Stimulated activated CD8-positive, alpha-beta memory T cell treated with anti-CD3 and anti-CD28 coated beads, Interleukin-2, amount 100 ng/mL, for 1 hour (primary cell): ENCODE data around the gene ATP6V1B1.

ENCODE experiments used
- DNase-seq, 2 donors: peaks; one replicate each; pipeline ENCODE4 v3.0.0-alpha.2; 2020; ENCODE audit warnings: low read depth in 2 of 2

ATP6V1B1 gene

DNA sequence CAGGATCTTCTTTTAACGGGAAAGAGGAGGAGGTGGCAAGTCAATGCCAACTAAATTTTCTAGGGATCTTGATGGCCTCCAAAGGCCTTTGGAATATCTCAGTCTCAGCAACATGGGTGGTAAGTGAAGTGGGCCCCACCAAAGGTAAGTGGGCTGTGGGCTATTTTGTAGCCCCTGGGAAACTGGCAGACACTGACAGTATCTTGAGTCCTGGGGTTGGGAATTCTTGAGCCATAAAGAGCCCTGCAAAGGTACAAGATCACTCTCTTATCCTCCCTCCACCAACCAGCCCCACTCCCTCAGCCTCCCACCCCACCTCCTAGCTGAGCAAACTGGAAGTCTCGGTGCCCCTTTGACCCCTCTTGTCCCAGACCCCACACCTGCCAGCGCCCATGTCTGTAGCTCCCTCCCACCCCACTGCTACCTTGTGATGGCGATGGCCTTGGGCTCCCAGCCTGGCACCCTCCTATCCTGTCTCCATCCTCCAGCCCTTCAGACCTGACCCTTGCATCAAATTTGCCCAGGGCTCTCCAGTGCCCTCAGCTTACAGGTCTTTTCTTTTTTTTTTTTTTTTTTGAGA, 8.5 kb downstream of the ATP6V1B1 start:
- DNase-seq: no peak

- peak in 1 of 2 donors; percentile 19 for DNase-seq
Observed at GRCh38 chr2:70946832-70947442, 11.2 kb downstream of the ATP6V1B1 start.

- no peak for DNase-seq
Observed at GRCh38 chr2:70947556-70948184, 12.0 kb downstream of the ATP6V1B1 start.

DNA sequence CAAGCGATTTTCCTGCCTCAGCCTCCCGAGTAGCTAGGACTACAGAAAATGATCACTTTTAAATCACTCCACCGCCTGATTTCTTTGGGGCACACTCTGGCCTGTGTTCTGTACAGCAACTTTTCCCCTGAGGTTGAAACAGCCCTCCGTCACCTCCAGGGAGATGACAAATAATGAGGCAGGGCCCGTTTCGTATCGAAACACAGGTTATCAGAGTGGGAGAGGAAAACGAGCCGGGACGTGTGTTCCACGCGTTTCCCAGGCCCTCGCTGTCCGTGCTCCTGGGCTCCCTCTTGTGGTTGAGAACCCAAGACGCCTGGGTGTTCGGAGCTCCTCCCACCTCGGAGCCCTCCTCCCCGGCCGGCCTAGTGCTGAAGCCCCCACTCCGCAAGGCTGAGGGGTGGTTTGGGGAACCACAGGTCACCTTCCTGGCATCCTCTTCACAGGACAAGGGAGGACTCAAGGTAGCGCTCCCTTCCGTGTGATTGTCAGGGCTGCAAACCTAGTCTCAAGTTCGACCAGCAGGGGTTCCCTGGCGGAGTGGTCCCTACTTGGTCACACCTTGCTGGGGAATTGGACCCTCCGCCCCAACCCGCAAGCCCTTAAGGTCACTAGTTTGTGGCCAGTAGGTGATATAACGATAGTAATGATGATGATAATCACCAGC, 12.8 kb downstream of the ATP6V1B1 start:
- peak; percentile 45 to 54 for DNase-seq

DNA sequence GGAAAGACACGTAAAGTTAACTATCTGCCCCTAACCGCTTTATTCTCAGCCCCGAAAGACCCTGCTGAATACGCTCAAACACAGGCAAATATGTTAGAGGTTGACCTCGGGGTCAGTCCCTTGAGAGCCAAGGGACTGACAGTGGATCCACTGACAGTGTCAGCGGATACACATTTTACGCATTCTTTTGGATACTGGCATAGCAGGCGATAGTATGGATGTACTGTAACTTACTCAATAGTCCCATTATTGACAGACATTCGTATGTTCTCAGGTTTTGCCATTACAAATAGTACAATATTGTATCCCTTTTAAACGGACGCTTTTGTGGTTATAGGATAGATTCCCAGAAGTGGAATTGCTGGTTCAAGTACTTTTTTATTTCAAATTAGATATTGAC, 13.4 kb downstream of the ATP6V1B1 start:
- no peak for DNase-seq

- no peak for DNase-seq
Observed at GRCh38 chr2:70954886-70955285, 19.2 kb downstream of the ATP6V1B1 start.

GRCh38 chr2:70956141-70956540, 20.4 kb downstream of the ATP6V1B1 start:
- no peak for DNase-seq

DNA sequence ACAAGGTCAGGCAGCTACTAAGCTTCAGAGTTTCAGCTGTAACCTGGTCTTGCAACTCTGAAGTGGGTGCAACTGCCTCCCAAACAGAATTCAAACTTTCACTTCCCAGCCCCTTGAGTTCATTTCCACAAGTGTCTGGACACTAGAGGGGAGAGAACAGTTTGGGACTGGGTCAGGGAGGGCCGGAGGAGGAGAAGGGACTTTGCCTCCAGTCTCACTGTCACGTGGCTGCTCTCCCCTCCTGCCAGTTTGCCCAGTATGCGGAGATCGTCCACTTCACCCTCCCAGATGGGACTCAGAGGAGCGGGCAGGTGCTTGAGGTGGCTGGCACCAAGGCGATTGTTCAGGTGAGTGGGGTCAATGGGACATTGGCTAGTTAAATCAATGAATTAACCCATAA, 22.1 kb downstream of the ATP6V1B1 start:
- DNase-seq: no peak

GRCh38 chr2:70958759-70959158, 23.1 kb downstream of the ATP6V1B1 start:
- no peak for DNase-seq

GRCh38 chr2:70959271-70959761, 23.6 kb downstream of the ATP6V1B1 start:
- DNase-seq: no peak

DNA sequence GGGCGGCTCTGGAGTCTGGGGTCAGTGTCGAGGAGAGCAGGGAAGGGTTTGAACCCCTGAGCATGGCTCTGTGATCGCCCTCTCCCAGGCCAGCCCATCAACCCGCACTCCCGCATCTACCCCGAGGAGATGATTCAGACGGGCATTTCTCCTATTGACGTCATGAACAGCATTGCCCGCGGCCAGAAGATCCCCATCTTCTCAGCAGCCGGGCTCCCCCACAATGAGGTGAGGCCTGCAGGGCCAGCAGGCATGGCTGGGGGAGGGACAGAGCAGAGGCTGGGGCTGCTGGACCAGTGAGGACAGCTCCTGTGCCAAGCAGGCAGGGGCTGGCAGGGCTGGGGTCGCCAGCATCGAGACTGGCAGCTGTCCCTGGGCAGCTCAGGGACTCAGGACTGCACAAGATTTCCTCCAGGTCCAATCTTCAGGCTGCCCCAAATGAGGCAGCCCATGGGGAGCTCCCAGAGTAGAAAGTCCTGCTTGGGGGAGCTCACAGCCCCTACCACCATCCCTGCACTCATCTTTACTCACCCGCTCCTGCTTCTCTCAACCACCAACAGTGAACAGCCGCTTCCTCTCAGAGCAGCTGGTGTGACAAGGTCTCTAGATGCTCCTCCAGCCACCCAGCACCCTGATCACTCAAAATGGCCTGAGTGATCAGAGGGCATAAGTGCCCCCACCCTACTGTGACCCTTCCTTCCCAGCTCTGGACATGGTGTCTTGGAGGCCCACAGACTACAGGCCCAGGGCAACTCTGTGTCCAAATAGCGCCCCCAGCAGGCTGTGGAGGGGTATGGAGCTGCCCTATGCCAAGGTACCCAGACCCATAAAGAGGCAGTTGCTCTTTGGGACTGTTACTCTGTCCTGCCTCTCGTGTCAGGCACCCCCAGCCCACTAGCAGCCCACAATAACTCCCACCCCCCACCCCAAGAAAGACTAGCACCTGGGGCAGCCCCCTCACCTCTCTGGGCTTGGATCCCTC, 24.4 kb downstream of the ATP6V1B1 start:
- no peak for DNase-seq

DNA sequence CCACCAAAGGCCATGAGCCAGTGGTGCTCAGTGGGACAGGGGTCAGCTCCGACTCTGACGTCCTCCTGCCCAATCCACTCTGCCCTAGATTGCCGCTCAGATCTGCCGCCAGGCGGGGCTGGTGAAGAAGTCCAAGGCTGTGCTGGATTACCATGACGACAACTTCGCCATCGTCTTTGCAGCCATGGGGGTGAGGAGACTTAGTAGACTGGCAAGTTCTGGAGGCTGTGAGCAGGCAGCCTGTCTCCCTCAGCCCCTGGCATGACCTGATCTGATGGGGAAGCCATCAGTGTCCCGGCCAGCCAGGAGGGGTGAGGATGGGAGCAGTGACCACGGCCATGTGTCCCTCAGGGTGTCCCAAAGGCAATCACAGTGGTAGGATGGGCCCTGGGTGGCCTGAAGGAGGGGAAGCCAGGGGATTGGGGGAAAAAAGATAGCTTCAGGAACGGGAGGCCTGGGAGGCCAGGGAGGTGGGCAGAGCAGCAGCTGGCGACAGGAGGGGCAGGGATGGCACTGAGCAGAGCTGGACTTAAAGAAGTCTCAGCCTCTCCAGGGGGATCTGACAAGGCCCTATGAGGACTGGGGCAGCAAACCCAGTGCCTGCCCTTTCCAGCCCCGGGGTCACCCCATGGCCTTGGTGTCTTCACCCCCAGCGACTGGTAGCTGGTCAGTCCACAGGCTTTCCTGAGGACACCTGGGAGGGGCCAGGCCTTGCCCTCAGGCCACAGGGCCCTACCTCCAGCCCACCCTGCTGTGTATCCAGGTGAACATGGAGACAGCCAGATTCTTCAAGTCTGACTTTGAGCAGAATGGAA, 25.3 kb downstream of the ATP6V1B1 start:
- DNase-seq: no peak

GRCh38 chr2:70961648-70961994, 25.9 kb downstream of the ATP6V1B1 start:
- no peak for DNase-seq

GRCh38 chr2:70962211-70962884, 26.6 kb downstream of the ATP6V1B1 start:
- no peak for DNase-seq

DNA sequence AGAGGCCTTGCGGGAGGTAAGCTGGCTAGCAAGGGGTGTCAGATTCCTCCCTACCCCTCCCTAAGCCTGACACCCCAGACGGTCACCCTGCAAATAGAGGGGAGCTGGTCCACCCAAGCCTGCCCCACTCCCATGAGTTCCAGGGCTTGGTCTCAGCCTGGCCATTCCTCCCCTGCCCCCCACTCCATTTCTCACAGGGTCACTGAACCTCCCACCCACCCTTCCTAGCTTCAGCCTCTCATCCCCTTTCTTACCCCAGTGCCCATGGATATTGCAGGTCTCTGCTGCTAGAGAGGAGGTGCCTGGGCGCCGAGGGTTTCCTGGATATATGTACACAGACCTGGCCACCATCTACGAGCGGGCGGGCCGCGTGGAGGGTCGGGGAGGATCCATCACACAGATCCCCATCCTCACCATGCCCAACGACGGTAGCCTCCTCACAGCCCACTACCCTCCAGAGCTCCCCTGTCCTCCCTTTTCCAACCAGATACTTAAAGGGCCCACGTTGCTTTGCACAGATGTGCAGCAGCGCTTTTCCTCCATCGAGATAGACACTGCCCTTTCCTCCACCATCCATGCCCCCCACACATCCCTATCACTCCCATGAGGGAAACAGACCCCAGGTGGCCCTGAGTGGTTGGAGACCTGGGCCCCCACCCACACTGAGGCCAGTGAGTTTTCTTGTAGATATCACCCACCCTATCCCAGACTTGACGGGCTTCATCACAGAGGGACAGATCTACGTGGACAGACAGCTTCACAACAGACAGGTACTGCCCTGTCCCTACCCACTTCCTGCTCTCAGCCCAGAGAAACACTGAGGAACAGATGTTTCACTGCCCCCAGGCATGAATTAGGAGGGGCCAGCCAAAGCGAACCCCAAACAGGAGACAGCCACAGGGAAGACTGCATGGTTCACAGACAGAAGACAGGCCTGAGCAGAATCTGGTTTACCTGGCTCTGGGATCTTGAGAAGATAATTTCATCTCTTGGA, 27.5 kb downstream of the ATP6V1B1 start:
- no peak for DNase-seq

DNA sequence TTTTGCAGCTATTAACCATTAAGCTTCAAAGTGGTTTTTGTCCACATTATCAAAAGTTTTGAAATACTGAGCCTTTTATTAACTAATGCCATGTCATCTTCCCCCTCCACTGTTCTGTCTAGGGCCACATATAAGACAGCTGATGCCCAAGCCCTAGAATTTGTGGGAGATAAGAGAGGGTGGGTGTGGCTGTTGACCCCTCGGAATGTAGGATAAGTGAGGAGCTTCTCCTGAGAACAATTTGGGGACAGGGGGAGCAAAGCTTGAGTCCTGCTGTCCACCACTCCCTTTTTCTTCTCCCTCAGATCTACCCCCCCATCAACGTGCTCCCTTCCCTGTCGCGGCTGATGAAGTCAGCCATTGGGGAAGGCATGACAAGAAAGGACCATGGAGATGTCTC, 28.4 kb downstream of the ATP6V1B1 start:
- DNase-seq: no peak

DNA sequence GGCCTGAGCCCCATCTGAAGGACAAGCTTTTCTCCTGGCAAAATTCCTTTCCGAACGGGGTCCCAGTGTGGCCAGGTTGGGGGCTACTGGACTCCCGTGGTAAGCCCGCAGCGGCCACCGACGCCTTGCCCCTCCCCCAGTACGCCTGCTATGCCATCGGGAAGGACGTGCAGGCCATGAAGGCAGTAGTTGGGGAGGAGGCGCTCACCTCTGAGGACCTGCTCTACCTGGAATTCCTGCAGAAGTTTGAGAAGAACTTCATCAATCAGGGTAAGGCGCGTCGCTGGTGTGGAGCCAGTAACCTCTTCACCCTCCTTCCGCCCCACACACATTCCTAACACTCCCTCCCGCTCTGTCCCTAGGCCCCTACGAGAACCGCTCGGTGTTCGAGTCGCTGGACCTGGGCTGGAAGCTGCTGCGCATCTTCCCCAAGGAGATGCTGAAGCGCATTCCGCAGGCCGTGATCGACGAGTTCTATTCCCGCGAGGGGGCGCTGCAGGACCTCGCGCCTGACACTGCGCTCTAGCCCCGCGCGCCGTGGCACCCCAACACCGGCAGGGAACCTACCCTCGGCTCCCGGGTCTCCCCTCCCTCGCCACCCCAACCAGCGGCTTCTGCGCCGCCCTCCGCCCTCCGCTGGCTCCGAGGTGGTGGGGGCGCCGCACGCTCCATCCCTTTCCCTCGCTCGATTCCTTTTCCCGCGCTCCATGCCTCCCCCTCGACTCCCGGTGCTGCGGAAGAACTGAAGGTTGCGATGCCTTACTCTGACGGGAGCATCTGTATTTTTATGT, 29.1 kb downstream of the ATP6V1B1 start:
- peak; percentile 75 for DNase-seq

DNA sequence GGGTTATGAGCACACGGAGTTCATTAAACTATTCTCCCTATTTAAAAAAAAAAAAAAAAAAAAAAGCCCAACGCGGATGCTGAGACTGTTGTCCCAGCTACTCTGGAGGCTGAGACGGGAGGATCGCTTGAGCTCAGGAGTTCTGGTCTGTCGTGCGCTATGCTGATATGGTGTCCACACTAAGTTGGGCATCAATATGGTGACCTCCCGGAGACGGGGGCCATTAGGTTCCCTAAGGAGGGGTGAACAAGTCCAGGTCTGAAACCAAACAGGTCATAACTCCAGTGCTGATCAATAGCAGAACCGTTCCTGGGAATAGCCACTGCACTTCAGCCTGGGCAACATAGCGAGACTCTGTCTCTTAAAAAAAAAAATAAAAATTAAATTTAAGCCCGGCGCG, 29.8 kb downstream of the ATP6V1B1 start:
- no peak for DNase-seq
